Activated CD8-positive, alpha-beta memory T cell treated with anti-CD3 and anti-CD28 coated beads, Interleukin-2, amount 50 U/mL, for 24 hours (primary cell): Measurements from ENCODE around the gene COL21A1.
"Not testable (repeated sequence)": the region's sequence is repeated elsewhere in the genome, so short reads cannot be mapped to it uniquely, and the experiment has no call there.

Source experiments
- DNase-seq: peaks from one replicate; pipeline ENCODE4 v3.0.0-alpha.2; 2020; ENCODE audit errors: extremely low read depth

Gene COL21A1

DNA sequence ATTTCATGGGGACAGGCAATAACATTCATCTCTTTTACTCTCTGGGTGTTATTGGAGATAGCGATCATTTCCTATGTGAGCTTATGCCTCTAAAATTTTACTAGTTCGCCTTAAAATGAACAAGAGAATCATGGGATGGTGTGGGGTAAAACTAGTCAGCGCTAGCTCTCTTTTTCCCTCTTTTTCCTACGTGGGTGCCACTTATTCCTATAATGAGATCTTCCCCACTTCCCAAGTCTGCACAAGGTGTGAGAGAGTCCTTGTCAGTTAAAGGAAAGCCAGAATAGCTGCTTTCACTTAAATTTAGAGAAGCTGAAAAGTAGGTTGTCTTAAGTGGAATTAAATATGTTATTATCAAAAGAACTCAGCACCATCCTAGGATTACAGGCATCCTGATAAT lies 198.8 kb downstream of the COL21A1 start:
- DNase-seq: no peak

DNA sequence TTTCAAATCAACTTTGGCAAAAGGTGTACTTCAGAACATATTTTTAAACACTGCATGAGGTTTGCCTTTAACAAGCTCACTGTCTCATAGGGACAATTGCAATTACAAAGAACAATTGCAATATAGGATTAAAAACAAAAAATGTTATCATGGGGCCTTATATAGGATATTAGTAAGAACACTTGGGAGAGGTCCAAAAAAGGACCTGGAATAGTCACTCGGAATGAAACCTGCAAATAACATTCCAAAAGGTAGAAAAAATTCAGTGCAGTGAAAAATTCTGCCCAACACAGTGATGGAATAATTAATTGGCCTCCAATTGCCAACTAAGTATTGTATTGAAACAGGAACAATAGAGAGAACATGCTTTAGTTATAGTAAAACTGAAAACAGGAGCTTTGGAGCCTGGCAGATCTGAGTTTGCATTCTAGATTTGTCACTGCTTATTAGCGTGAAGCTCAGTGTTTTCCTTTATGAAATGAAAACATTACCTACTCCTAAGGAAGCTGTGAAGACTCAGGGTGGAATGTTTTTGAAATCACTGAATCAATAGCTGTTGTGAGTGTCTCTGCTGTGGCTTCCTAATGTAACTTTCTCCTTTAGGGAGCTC lies 199.3 kb downstream of the COL21A1 start:
- DNase-seq: no peak

DNA sequence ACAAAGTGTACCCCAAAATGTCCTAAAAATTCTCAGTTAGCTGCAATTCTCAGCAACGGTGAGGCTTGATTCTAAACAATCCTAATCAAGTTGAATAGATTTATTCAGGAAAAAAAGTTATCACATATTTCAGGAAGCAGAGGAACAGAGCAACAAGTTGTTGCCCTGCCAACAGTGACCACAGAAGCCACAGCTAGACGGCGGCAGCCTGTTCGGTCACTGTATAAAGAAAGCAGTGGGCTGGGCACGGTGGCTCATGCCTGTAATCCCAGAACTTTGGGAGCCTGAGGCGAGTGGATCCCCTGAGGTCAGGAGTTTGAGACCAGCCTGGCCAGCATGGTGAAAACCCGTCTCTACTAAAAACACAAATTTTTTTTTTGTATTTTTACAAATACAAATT lies 200.8 kb downstream of the COL21A1 start:
- no peak for DNase-seq

DNA sequence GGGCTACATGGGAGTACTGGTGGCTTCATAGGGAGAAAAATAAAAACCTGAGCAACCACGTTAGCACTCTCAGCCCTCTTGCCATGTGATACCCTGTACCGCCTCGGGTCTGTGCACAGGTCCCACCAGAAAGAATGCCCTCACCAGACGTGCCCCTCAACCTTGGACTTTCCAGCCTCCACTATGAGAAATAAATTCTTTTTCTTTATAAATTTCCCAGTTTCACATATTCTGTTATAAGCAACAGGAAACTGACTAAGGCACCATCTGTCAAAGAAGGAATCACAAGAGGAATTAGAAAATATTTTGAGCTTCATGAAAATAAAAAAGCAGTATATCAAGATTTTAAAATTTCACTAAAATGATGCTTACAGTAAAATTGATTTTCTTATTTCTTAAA lies 203.6 kb downstream of the COL21A1 start:
- DNase-seq: no peak

DNA sequence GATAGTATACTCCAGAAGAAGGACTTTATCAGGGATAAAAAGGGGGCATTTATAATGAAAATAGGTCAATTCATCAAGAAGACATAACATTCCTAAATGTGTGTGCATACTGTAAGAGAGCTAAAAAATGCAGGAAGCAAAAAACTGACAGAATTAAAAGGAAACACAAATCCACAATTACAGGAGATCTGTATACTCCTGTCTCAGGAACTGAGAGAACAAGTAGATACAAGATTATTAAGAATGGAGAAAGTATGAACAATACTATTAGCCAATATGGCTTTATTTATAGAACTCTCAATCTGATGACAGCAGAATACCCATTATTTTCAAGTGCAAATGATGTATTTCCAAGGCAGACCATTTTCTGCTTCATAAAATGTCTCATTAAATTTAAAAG lies 204.3 kb downstream of the COL21A1 start:
- no peak for DNase-seq

DNA sequence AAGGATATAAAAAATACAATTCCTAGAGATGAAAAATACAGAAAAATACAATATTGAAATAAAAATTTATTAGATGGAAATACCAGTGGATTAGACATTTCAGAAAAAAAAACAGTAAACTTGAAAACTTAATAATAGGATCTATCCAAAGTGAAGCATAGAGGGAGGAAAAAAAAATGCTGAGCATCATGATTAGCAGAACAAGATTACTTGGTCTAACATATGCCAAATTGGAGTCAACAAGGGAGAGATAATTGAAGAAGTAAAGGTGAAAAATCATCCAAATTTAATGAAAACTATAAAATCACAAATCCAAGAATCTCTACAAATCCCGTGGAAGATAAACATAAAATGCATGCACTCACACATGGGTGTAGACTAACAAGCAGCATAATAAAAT lies 205.8 kb downstream of the COL21A1 start:
- no peak for DNase-seq

DNA sequence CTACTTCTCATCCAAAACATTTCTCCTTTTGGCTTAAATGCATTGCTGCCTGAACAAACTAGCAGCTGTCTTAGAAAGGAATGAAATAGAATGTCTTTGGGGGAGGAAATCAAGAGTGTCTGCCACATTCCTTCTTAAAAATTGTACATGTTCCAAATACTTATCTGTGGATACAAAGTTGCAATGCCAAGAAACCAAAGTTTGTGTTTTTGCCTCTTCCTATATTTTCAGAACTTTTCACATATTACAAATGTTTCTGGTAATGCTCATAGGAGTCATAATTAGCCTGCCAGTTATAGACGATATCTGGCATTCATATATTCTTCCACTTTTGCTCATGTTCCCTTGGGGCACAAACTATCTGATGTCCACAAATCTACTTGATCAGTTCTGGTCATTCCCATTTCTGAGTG lies 206.5 kb downstream of the COL21A1 start:
- no peak for DNase-seq

DNA sequence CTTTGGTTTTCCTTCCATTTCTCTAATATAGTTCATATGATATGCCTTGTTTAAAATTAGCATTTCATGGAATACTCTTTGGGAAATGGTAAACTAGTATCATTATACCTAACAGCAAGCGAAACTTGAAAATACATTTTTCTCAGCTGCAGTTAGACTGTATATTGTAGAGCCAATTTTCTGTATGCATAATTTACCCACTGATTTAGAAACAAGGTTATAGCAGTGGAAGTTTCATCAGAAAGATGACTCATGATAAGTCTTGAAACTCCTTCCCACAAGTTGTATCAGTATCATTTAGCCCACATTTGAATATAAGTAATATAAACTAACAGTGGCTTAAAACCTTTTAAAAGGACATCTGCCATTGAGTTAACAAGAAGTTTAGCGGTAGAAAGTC lies 207.2 kb downstream of the COL21A1 start:
- no peak for DNase-seq

DNA sequence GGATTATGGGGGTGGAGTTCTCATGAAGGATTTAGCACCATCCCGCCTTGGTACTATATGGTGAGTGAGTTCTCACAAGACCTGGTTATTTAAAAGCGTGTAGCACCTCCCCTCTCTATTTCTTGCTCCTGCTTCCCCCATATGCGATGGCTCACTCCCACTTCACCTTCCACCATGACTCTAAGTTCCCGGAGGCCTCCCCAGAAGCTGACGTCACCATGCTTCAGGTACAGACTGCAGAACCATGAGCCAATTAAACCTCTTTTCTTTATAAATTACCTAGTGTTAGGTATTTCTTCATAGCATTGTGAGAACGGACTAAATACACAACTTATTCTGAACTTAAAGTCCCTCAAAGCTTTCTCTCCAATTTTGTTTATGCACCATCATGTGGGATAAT lies 208.6 kb downstream of the COL21A1 start:
- DNase-seq: no peak

DNA sequence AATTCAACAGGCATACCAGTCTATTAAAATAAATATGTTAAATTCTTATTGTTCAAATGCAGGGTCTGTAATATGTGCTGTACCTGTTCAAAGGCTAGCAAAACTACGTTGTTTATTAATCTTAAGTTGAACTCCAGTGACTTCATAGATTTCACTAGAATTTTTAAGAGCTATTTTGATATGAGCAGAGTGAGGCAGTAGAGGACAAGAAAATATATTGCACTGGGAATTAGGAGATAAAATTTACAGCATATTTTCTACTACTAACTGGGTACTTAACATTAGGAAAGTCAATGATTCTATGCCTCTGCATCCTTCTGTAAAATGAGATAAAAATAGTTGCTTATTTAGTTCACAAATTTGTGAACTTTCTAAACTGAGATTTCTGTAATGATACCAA lies 209.8 kb downstream of the COL21A1 start:
- DNase-seq: no peak

DNA sequence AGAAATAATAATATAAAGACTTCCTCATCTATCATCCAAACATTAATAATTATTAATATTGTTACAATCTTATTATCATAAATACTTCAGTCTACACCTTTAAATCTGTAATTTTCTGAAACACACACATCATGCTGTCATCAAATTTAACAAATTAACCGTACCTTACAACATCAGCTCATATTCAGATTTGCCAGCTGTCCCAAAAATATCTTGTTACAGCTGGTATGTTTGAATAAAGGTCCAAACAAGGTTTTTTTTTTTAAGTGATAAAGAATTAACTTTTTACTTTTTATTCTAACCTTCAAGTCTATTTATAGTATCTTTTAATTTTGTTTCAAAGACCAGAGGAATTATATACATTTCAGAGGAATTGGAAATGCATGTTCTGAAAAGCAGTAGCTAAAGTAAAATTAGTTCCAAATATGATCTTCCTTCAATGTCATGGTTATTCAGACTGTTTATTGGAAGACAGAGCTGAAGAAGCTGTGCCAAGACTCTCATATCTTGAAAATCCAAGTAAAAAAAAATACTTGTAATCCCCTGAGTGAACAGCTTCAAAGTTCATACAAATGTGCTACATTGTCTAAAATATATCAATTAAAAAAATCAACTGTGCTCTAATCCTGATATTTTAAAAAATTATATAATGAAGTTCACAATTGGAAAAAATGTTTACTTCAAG lies 210.3 kb downstream of the COL21A1 start:
- no peak for DNase-seq

DNA sequence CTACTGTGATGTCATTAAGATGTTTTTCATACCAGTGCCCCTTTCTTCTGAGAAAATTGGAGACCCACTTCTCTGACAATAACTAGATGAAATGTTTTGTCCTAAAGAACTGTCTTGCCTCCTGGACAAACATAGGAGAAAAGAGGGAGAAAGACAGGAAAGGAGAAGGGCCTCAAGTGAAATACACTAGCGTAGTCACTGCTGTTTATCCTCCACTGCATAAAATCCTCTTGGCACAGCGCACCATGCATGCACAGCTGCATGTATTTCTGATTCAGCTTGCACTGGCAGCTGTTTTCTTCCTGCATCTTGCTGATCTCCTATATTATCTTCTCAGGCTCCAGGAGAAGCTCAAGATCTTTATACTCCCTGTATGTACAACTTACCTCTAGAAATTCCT lies 214.0 kb downstream of the COL21A1 start:
- no peak for DNase-seq

DNA sequence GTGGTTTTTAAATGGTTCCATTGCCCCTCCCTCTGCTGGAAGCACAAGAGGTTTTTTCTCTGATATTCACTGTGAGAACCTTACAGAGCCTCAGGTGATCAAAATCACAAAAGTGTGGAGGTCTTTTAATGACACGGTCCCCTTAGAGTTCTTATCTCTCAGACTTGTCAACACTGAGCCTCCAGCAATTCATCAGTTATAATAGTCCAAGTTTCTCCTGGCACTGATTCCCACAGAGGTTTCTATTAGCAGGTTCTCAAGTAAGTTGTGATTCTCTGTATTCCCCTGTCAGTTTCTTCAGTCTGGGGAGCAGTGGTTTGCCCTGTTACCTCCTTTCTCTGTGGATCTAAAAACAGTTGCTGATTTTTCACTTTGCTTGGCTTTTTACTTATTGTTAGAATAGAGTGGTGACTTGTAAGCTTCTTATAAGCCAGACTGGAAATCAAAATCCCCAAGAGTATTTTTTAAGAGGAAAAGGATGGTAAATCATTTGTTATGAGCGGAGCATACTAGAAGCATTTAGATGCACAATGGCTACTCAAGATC lies 214.6 kb downstream of the COL21A1 start:
- DNase-seq: no peak

DNA sequence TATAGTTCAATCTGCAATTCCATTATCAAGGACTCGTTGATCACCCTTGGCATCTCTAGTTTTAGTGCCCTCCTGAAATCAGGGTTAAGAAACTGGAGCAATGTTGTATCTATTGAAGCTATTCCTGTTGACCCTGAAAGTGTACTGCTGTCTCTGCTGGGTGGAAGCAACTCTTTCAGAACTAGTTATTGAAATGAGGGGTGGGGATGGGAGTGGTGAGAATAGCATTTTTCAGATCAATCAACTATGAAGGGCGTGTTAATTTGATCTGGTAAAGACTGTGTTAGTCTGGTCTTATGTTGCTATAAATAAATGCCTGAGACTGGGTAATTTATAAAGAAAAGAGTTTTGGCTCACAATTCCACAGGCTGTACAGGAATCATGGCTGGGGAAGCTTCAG lies 219.5 kb downstream of the COL21A1 start:
- DNase-seq: no peak

DNA sequence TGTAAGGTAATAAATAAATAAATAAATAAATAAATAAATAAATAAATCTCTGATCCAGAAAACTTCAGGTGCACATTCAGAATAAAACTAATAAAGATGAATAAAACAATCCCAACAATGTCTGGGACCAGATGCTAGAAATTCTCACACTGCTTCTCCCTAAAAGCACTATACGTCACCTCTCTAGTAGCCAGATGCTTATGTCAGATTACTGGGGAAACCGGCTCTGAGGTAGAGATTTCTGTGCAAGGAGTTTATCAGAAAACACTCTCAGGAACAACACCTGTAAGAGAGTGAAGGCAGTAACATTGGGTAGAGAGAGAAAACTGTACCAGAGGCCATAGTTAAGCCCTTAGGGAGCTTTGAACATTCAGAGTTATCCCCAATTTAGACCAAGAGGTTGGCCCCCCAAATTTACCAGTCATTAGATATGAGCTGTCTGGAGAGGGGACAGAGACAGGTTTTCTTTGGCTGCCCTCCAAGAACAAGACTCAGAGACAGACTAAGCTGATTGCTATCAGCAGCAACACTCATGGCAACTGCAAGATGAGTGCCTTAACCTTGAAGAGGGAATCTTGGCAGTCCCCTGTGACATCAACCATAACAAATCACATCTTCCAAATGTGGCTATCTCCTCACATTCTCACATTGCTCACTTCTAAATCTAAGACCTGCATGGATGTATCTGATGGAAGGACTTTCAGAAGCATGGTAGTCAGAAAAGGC lies 220.8 kb downstream of the COL21A1 start:
- no peak for DNase-seq

DNA sequence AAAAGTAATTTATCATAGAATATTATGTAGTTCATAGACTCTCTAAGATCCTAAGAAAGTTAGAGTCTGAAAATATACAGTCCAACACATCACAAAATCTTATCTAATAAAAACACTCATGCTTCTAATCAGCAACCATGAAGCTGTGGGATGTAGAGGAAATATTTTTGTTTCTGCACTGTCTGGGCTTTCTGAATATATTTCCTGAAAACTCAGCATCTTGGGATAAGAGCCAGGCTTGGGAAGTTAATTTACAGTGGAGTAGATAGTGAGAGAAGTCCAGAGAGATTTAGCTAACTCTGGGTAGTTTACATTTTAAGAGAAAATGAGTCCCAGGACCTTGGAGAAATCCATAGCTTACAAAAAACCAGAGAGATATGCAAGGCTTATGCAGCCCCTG lies 221.6 kb downstream of the COL21A1 start:
- DNase-seq: no peak

DNA sequence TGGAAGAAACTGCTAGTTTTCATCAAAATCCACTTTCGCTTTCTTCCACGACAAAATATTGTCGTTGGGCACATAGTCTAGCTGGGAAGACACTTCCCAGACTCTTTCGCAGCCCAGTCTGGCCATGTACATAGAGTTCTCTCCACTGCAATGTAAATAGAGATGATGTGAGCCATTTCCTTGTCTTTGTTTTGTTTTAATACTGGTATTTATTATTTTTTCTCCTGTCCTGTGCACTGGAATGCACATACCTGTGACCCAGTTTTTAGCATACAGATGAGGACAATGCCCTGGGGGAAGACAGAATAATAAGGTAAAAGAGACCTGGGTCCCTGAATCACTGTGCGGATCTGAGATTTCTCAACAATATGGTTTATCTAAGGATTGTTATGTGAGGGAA lies 222.4 kb downstream of the COL21A1 start:
- no peak for DNase-seq

DNA sequence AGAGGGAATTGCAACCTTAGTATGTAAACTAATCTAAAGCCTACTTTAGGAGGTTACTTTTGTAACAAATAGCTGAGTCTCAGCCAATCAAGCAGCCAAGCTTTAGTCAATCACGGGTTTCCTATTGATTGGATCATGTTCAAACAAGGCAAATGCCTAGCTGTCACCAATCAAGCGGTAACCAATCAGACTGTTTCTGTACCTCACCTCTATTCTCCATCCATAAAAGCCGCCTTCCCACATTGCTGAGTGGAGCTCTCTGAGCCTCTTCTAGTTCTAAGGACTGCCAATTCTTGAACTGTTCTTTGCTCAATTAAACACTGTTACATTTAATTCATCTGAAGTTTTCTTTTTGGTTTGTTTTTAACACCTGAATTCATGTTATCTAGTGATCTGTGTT lies 223.6 kb downstream of the COL21A1 start:
- DNase-seq: no peak

DNA sequence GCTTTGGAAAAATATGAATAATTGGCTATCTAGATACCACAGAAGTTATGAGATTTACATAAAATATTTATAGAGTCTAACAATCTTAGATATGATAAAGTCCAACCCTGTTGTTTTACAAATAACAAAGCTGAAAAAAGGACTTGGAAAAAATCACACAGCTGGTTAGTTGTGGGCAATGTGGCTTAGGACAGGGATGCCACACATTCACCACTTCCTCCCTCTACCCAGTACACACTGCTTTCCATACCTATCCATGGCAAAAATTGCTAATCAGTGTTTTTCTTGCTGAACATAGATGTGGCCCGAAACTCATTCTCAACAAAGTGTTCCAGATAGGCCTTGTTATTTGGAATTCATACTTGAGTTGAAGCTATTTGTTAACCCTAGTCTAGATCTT lies 224.7 kb downstream of the COL21A1 start:
- no peak for DNase-seq

DNA sequence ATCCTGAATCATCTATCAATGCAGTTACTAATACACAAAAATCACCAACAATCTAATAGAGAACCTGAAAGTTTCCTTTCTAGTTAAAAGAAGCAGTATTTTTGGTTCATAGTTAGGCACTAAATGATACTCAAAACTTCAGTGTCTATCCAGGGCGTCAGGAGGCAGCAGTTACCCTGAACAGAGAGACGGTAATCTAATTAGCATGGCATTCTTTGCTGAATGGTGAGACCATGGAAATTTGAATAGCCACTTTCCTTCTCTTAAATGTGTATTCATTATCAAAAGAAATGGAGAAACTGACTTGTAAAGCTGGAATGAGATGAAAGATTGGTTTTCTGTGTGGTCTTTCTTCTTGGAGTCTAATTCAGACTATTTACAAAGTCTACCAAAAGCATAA lies 225.4 kb downstream of the COL21A1 start:
- no peak for DNase-seq

DNA sequence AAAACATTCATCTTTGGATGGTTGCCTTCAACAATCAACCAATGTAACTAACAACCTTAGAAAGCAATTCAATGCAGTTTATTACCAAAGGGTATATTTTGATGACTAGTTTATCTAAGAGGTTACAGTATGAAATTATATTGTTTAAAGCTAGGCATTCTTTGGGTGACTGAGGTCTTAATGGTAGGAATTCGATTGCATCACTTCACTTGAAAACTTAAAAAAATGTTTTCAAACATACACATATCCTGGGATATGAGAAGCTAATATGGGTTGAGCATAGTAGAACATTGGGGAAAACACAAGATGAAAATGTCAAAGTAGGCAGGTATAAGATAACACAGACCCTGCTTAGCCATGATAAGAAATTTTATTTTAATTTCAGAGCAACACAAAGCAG lies 227.4 kb downstream of the COL21A1 start:
- DNase-seq: no peak

DNA sequence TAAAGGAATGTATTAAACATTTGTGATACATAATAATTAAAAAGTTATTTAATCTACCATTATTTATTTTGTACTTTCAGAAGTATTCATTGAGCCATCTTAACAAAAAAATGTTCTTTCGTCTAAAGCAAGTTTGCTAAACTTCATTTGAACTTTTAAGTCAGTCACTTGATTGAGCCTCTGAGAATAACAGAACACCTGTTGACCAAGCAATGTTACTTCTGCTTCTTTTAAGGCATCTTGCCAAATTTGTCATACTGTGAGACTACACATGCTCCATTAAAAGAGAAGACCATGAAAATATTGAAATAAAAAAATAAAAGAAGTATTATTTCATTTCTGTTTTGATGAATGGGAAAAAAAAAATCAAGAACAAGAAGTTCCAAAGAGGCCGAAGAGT lies 230.2 kb downstream of the COL21A1 start:
- DNase-seq: no peak

DNA sequence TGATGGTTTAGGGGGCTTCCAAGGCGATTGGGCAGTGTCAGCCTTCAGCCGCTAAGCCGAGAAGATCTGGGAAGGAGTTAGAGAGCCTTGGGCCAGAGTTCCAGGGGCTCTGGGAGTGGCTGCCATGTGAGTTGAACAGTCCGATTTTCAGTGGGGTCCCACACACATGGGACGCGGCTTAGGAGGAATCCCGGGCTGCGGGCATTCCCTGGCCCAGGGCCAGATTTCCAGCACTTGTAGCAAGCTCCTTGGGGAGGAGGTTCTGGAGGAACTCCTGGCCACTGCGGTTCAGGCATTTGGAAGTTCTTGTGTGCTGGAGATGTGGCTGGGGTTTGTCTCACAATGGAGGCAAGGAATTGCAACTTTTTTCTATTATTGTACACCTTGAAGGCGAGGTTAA lies 233.3 kb downstream of the COL21A1 start:
- not testable (repeated sequence) for DNase-seq
